GM19372 (cell line): ENCODE data around the gene MYEOV.

Experiments used
- ATAC-seq: cut with Tn5 transposase; IDR thresholded peaks from one replicate; pipeline ENCODE4 v1.9.1; 2021; ENCODE audit warnings: mild to moderate bottlenecking, low read depth, moderate library complexity; ENCODE audit not compliant: unreplicated experiment

MYEOV gene

GRCh38 chr11:69265210-69265609, 28.7 kb upstream of the MYEOV start:
- no peak for ATAC-seq

DNA sequence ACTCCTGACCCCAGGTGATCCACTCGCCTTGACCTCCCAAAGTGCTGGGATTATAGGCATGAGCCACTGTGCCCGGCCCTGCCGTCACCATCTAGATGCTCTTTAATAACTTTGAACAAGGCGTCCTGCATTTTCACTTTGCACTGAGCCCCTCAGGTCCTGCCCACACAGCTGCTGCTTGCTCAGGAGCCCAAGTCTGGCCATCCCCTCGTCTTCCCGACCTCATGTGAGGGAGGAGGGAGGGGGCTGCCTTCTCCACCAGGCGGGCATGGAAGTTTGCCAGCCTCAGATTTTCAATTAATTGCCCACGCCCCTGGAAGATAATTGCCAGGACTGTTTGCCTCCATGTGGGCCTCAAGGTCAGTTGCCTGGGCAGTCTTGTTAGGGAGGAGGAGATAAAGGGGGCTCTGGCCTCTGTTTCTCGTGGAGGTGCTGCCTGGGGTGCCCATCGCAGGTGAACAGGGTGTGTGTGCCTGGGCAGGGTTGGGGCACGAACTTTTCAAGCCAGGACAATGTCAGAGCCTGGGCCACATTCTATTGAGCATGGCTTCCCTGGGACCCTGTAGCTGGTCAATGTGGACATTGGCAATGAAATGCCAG, 27.9 kb upstream of the MYEOV start:
- ATAC-seq = no peak

DNA sequence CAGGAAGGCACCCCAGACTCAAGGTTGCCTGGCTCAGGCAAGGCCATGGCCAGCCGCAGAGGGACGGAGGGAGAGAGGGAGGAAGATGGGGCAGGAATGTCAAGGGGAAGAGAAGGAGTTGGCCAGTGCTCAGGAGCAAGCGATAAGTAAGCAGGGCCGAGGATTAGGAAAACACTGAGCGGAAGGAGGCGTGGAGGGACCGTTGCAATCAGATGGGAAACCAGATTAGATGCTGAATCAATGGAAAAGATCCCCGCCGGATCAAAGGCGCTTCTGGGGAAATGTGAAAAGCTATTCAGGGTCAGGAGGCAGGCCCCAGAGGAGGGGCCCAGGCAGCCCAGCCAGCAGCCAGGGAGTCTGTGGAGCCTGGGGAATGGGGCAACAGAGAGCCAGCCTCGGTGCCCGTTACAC, 26.6 kb upstream of the MYEOV start:
- no peak for ATAC-seq

GRCh38 chr11:69268911-69269310, 25.0 kb upstream of the MYEOV start:
- no peak for ATAC-seq

DNA sequence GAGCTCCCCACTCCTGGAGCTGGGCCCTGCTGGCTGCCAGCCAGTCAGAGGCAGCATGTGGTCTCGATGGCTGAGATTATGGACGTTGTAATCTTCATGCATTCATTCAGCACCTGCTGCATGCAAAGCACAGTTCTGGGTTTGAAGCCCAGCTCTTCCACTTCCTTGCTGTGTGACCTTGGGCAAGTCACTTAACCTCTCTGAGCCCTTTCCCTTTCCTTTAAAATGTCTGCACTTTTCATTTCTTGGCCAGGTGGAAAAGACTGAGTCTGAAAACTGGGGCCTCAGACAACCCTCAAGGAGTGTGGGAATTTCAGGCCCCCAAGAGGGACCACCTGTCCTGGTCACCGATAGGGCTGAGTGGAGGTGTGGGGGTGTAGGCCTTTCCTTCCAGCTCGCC, 24.6 kb upstream of the MYEOV start:
- no peak for ATAC-seq

GRCh38 chr11:69269926-69270697, 23.8 kb upstream of the MYEOV start:
- no peak for ATAC-seq

DNA sequence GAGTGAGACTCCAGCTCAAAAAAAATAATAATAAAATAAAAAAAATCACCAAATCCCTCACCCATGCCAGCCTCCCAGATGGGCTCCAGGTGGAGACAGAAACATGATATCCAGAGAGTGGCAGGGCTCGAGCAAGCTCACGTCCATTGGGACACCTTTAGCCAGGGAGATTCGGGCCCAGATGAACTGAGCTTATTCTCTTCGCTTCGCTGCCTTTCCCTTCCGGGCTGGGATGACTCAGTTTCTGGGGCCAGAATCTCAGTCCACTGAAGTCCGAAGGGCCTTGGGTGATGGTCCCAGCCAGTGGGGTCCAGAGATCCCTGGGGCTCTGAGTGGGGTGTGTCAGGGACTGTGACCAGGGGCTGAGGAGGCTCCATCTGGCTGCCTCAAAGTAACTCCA, 23.0 kb upstream of the MYEOV start:
- no peak for ATAC-seq

DNA sequence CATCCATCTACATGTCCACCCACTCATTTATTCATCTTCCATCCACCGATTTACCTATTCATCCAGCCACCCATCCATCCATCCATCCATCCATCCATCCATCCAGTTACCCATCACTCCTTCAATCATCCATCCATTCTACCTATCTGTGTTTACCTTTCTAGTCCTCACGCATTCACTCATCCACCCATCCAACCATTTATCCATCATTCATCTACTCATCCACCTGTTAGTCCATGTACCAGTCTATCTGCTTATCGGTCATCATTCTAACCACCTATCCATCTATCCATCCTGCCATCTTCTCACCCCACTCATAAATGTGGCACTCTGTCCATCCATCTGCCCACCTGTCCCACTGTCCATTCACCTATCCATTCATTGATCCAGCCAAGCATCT, 21.9 kb upstream of the MYEOV start:
- no peak for ATAC-seq

GRCh38 chr11:69272831-69273485, 21.0 kb upstream of the MYEOV start:
- no peak for ATAC-seq

DNA sequence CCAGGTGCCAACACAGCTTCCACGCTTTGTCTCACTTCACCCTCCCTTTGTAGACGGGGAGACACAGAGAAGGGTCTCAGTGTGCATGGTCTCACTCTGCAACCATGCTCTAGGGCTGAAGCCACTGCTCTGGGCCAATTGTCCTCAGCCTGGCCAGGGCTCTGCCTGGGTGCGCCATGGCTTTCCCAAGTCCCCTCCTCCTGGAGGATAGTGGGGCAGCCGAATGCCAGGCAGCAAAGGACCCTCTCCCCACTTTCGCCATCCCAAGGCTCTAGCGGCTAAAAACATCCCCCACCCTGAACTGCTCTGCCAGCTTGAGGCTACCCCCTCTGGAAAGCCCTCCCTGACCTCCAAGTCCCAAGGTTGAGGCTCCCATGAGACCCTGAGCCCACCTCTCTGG, 20.4 kb upstream of the MYEOV start:
- ATAC-seq = no peak

- no peak for ATAC-seq
Measured at GRCh38 chr11:69274531-69275016, 19.4 kb upstream of the MYEOV start.

DNA sequence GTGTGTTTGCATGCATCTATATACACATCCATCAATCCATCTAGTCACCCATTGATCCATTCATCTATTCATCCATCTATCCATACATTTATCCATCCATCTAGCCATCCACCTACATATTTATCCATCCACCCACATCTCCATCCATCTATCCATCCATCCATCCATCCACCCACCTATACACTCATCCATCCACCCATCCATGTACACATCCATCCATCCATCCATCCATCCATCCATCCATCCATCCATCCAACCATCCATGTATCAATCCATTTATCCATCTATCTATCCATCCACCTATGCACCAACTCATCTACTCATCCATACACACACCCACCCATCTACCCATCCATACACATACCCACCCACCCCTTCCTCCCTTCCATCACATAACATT, 18.8 kb upstream of the MYEOV start:
- ATAC-seq = no peak

GRCh38 chr11:69276165-69276564, 17.8 kb upstream of the MYEOV start:
- ATAC-seq = no peak

GRCh38 chr11:69277074-69277809, 16.7 kb upstream of the MYEOV start:
- no peak for ATAC-seq

DNA sequence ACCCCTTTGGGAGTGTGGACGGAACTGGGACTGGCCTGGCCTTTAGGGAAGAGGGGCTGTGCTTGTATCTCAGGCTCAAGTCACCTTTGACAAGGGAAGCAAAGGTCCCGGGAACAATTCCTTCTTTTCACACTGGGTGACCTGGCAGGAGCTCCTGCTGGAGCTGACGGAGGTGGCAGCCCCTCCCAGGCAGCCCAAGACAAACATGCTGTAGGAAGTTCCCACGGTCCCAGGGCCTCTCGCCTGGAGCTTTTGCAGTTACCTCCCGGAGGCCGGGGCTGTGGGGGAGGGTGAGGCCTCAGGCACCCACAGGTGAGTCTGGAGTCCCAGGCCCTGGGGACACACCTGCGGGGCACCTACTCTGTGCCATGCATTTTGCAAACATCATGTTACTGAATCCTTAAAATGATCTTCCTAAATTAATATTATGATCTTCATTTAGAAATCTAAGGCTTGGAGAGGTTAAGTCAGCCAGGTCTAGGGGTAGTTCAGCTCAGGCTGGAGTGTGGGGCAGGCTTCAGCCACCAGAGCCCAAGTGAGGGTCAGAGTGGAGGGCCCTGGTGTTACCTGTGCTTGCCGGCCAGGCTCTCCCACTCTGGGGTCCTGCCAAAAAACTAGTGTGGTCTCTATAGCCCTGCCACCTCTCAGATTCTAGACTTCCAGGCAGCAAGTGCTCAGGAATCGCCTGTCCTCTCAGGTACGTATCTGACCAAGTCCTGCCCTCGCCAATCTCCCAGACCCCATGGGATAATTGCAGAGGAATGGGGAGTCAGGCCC, 15.7 kb upstream of the MYEOV start:
- no peak for ATAC-seq

- ATAC-seq = no peak
Measured at GRCh38 chr11:69280451-69280850, 13.5 kb upstream of the MYEOV start.

- ATAC-seq = no peak
Measured at GRCh38 chr11:69280994-69281393, 13.0 kb upstream of the MYEOV start.

DNA sequence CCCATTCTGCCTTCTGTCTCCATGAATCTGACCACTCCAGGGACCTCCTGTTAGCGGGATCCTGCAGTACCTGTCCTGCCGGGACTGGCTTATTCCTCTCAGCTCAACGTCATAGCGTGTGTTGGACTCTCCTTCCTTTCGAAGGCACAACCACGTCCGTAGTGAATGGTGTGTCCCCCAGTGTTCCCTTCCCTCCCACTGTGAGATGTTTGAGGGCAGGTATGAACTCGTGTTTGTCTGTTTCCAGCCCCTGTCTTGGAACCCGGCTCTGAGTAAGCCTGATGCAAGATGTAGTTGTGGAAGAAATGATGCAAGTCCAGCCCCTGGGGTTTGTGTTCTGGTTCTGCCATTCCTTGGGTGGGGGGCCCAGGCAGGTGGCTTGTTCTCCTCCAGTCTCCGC, 10.5 kb upstream of the MYEOV start:
- ATAC-seq = no peak

- ATAC-seq = no peak
Measured at GRCh38 chr11:69284081-69284511, 9.9 kb upstream of the MYEOV start.

GRCh38 chr11:69285091-69285490, 8.9 kb upstream of the MYEOV start:
- no peak for ATAC-seq
